GM19025 (cell line): ENCODE measurements around the gene CASD1.

ENCODE experiments used
- ATAC-seq: cut with Tn5 transposase; IDR thresholded peaks from one replicate; pipeline ENCODE4 v1.9.1; 2021; ENCODE audit warnings: mild to moderate bottlenecking, low read depth, moderate library complexity; ENCODE audit not compliant: unreplicated experiment

The CASD1 gene

DNA sequence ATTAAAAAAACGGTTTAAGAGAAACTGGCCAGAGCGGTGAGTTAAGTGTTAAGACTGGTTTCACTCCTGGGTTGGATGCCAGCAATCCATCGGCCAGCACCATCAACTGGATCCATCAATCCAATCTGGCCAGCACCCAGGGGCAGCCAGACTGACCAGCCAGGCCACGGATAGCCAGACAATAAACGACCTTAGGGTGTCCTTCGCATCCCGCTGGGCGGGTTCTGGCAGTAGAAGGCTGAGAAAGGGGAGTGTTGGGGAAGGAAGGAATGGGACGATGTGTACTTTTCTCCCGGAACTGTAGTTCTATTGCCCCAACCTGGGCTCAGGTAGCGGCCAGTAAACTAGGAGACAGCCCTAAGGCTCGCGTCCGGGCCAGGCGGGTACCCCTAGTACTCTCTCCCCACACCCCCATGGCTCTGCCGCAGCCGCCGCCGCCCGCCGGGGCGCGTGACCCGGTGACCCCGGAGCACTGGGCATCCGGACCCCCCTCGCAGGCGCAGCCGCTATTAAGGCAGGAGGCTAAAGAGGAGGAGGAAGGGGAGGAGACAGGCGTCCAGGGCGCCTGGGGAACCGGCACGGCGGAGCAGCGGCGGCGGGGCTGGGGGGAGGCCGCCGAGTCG lies at the start of gene CASD1:
CASD1 (plus strand) TSS at position 546 of the 623 bp plus-strand sequence. CDS start 276 bp downstream, outside the sequence.
- peak; percentile 53 for ATAC-seq

DNA sequence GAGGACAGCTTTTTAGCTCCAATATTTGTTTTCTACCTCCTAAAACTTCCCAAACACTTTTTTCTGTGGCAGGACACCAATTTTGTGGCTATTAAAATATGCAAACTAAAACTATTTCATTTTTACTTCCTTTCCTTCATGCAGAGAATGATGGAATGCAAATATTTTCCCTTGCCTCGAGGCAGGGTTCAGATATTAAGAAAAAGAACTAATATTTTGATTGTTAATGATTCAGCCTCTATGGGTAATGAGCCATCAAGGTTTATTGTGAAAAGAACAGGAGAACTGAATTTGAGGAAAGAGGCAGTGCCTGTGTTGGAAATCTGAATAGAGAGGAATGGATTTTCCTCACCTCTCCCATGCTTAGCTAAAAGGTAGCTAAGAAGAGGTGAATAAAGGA lies 43.1 kb upstream of the CASD1 start:
- no peak for ATAC-seq

DNA sequence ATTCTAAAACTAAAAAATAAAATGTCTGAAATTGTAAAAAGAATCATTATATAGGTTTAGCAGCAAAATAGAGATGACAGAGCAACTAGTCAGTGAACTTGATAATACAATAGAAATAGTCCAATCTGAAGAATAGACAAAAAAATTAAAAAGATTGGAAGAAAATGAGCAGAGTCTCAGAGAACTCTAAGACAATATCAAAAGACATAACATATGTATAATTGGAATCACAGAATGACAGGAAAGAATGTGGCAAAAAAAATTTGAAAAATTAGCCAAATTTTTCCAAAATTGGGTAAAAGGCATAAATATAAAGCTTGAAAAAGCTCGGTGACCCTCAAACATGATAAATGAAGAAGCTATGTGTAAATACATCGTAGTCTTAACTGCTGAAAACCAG lies 38.0 kb upstream of the CASD1 start:
- ATAC-seq, result no peak

DNA sequence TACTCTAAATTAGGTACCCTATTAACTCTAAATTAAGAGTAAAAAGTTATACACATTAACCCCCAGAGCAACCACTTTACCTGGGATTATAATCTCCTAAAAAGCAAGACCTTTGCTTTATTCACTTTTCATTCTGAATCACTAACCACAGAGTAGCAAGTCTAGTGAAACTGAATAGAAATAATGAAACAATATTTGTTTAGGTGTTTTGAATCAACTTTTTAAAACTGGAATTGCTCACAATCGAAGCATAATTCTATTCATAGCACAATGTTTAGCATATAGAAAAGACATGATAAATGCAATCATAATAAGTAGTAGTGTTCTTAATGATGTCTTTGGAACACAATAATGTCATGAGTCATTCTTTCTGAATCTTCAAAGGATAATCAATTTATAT lies 37.0 kb upstream of the CASD1 start:
- no peak for ATAC-seq

DNA sequence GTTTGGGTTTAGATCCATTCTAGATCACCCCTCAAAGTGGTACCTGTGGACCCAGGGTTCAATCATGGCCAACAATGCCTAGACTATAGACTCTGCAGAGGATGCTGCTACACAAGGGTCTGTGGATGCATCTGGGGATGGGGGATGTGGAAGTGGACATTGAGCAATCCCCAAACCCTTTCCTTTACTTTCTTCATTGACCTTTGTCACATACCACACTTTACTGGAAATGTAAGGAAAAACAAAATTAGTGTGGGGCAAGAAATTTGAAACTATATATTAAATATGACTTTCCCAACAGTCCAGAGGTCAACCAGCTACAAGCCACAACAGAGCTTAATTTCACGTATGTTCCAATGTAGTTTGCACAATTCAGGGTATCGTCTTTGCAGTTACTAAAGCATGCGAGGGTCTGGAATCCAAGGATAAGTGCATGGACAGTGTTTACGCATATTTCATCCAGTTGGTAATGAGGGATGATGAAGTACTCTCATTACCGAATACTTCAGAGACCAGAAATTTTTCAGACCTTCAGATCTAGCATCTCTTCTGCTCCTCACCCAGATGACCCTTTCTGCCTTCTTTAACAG lies 33.3 kb upstream of the CASD1 start:
- no peak for ATAC-seq

DNA sequence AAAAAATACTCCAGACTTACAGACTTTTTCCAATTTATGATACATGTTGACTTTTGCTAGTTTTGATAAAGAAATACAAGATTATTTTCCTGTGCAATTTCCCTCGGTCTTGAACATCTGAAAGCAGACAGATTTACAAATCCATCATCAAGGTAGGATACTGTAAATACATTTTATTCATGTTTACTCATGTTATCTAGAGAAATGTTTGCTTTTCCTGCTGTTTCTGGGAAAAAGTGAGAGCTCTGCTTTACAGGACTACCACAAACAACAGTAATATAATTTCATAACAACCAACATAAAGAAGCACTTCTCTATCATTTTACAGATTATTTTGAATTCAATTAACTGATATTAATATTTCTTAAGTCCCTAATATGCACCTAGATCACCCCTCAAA lies 31.7 kb upstream of the CASD1 start:
- ATAC-seq, result no peak

DNA sequence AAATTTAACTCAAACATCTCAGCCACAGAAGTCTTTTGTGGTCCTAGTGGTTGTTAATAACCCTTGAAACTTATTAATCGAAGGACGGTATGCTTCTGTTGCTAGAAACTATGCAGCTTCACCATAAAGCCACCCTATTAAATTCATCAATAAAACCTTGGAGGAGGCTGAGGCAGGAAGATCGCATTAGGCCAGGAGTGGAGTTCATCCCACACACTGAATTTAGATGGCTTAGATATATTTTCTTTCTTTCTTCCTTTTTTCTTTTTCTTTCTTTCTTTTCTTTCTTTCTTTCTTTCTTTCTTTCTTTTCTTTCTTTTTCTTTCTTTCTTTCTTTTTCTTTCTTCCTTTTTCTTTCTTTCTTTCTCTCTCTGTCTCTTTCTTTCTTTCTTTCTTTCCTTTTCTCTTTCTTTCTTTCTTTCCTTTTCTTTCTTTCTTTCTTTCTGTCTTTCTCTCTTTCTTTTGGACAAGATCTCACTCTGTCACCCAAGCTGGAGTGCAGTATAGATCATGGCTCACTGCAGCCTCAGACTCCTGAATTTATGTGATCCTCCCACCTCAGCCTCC lies 30.9 kb upstream of the CASD1 start:
- ATAC-seq, result no peak

DNA sequence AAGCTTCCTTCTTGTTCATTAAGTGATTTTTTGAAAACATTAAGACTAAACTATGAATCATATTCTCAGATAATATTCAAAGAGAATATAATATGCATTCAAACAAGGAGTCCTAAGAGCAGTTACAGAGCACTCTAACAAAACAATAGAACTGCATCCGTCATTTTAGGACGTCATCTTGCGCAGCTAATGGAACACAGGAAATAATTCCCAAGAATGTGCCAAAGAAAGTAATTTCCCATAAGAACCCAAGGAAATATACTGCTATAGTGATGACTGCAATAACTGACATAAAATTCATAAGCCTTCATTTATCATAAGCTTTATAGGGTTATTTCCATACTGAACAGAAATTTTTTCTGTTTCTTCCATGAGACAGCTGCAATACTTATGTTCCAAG lies 28.3 kb upstream of the CASD1 start:
- no peak for ATAC-seq

DNA sequence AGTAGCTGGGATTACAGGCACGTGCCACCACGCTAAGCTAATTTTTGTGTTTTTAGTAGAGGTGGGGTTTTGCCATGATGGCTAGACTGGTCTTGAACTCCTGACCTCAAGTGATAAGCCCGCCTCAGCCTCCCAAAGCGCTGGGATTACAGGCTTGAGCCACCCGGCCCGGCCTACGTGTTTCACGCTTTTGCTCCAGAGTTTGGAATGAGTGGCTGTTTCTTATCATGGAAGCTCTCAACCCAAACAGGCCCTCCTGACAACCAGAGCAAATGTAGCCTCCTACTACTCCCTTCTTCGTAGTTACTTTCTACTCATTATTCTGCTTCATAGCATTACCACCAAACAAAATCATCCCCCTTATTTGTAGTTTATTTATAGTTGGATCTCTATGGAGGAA lies 26.8 kb upstream of the CASD1 start:
- ATAC-seq, result no peak

DNA sequence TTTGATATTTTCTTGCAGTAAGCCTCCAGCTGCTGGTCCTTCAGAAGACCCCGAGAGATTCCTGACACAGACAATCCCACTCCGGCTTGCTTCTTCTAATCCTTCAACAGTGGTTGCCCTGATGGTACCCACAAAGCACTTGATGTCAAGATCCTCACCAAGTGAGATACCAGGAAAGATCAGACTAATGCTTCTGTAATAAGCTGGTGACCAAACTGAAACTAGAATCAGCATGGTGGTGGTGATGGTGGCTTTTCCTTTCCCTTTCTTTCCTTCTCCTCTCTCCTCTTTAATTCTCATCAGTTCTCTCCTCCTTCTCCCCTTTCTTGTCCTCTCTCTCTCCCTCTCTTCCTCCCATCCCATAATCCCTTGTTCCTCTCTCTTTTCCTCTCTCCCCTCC lies 25.8 kb upstream of the CASD1 start:
- no peak for ATAC-seq

DNA sequence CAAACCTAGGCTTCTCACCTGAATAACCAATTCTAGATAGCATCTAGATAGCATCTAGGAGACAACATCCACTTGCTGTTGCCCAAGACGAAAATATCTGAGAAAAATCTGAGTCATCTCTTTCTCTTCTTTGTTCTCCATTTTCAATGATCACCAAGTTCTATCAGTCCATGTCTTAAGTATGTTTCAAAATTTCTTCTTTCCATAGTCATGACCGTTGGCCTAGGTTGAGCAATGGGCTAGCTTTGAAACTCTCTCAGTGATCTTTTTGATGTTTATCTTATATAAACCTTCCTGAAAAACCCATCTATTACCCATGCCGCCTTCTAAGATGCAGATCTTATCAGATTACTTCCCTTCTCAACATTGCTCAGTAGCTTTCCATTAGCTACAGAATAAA lies 23.4 kb upstream of the CASD1 start:
- ATAC-seq, result no peak

DNA sequence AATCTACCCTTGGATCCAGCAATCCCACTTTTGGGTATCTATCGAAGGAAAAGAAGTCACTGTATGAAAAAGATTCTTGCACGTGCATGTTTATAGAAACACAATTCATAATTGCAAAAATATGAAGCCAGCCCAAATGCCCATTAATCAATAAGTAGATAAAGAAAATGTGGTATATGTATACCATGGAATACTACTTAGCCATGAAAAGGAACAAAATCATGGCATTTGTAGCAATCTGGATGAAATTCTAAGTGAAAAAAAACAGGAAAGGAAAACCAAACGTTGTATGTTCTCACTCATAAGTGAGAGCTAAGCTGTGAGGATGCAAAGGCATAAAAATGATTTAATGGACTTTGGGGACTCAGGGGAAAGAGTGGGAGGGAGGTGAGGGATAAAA lies 18.2 kb upstream of the CASD1 start:
- no peak for ATAC-seq

DNA sequence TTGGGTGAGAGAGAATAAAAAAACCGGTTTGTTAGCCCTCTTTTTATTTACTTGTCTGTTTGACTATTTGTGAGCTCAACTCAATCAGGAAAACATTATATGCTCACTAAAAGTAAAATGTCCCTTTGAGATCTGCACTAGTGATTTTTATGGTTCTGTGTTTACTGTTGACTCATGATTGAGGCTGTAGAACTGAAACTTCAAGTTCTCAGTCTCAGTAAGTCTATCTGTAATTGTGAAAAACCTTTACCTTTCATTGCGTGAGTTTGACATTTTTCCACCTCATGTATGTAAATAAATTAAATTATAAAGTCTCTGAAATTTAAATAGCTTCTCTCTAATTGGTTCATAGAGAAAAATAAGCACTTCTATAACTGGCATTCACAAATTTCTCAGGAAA lies 17.0 kb upstream of the CASD1 start:
- ATAC-seq, result peak; percentile 97

DNA sequence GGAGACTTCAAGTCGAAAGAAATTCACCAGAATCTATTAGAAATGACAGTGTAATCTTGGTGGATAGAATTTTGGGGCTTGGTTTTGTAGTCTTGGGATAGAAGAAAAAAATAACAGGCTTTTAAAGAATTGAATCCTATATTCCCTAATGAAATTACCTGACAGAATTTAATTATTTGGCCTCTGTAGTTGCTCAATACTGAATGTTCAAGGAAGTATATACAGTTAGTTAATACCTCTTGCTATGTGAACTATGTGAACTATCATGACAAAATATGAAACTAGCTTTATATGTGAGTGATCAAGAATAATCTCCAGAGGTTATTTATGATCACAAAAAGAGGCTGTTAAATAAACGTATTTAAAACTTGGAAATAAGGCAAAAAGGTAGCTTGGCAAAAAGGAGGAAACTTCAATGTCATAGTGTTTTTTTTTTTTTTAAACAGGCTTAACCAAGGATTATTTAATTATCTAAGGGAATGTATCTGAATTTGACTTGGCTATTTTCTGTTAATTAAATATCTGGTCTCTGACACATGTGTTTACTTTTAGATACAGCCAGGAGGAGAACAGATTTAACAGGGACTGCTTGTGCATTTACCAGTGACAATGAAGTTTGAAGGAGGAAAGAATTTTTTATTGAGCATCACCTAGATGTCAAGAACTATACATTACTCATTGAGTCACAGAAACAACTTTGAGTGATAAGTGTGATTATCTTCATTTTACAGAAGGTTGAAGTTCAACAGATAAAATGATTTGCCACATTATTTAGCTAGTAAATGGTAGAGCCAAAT lies 11.5 kb upstream of the CASD1 start:
- ATAC-seq, result no peak

DNA sequence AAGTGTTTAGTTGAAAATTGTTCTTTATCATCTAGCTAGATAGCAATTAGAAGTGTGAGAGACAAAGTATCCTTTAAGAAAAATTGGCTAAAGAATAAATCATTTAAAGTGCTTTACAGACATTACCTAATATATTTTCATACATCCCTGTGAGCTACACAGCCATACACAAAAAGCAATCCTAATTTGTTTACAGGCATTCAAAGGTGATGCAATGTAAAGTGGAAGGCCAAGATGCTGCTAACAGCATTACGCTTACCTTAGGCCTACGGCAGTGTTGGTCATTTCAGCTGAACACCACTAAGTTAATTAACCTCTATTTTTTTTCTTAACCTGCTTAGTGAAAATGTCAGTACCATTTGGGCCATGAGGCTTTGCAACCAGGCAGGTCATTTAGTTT lies 10.7 kb upstream of the CASD1 start:
- ATAC-seq, result no peak

DNA sequence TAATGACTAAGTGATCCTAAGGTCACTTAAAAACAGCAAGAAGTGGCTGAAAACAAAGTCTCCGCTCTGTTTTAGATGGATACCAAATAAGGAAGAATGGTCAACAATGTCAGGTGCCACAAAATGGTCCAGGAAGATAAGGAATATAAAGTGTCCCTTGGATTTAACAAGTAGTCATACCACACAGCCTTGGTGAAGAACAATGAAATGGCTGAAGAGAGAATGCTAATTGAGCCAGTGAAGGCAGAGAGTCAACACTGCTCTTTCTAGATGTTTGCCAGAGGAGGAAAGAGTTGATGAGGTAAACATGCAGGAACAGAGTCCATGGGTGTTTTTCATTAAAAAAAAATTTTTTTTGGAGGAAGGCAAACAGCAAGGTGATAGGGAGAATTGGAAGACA lies 2.1 kb upstream of the CASD1 start:
- no peak for ATAC-seq

DNA sequence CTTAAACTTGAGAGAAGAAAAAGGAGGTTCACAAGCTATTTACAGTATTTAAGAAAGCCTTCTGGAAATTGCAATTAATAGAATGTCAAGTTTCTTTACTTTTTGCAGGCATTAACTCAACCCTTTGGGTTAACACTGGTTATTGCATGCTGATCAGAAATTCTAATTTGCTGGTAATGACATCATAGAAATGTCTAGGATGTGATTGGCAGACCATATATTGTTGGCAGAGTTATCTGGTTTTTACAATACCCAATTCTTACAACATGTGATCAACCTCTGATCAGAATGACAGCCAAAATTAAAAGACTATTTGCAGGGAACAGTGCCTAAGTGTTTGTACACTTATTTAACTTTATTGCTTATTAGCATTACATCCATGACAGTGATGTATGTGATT lies 1.6 kb upstream of the CASD1 start:
- ATAC-seq, result no peak

DNA sequence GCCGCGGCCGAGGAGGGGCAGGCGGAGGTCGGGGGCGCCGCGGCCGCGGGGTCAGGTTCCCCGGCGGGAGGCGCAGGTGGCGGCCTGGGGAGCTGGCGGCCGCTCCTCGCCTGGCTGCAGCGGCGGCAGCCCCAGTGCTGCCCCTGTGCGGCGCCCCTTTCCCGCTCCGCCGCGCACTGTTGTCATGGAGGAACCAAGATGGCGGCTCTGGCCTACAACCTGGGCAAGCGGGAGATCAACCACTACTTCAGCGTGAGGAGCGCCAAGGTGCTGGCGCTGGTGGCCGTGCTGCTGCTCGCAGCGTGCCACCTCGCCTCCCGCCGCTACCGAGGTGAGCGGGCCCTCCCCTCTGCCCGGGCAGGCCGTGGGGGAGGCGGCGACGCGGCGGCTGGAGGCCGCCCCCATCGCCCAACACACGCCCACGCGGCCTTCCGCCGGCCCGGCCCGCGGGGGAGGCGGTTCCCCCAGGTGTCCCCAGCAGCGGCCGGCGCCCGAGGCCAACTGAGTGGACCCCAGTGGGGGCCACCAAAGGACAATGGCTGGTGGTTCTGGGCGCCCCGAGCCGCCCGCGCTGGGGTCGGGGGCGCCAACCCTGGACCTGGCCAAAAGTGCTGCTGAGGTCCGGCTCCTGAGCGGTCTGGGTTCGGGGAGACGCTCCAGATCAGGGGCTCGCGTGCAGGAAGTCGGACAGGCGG lies 425 bp downstream of the CASD1 start:
- peak; percentile 74 for ATAC-seq

DNA sequence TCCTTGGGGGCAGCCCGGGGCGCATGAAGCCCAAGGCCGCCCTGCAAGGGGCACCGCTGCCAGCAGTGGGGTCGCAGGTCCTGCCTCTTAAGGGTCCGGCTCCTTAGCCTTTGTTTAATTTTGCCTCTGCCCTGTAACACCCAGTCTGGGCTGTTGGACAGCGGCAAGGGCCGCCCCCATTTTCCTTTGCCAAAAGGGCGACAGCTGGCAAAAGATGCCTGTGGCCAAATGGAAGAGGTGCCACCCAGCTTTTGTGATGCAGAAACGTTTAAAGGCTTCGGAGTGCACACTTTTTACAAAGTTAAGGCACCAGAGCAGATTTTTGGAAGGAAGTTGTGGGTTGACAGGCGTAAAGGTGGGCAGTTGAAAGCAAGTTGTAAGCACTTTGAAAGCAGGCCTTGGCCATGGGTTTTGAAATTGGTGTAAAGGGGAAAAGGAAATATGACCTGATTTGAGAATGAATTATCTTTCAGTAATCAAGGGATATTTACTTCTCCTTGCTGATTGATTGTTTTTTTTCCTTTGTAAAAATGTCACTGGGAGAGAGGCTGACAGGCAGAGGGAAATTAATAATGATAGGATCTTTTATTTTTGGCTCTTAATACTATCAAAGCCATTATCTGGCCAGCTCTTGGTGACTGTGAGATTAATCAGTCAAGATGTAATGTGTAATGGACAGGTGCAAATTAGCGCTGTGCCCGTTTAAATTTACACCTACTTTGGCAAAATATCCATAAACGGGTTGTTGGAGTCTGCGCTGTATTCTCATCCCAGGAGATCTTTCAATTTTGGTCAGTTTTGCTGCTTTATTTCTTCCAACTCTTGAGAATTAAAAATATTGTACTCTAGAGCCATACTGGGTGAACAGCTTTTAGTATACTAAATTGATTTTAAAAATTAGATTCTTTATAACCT lies 1.2 kb downstream of the CASD1 start:
- ATAC-seq, result peak; percentile 10

DNA sequence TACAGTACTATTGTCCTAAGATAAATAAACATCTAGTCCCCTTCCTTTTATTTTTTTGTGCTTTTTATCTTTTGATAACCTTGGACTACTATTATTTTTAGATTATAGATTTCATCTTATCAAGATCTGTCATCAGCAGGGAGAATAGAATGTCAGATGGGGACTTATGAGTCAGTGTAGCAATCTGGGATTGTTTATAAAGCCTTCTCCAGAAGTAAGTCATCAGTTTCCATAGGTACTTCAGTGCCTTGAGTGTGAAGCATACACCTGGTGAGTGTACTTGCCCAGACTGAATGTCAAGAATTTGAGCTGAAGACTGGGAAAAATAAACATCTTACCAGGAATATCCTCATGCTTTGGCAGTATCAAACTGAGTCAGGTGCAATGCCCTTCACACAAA lies 2.1 kb downstream of the CASD1 start:
- ATAC-seq, result no peak
